Glutamatergic neuron (in vitro differentiated cells): ENCODE measurements around the gene RTN4RL2. TPM values are rescaled to one million over a fixed set of nuclear protein-coding genes. Genes with fewer than 3 reads are reported as not detected.

ENCODE experiments used
- DNase-seq: peaks from one replicate; pipeline ENCODE4 v3.0.0; 2022
- H3K27ac Mint-ChIP-seq: one replicate; pipeline ENCODE4 v1.8.0; 2020; ENCODE audit warnings: mild to moderate bottlenecking, mixed read lengths, inconsistent platforms; ENCODE audit not compliant: unreplicated experiment
- H3K27me3 Mint-ChIP-seq: one replicate; pipeline ENCODE4 v1.8.0; 2020; ENCODE audit warnings: mild to moderate bottlenecking, moderate library complexity, mixed read lengths, inconsistent platforms; ENCODE audit not compliant: unreplicated experiment
- H3K36me3 Mint-ChIP-seq: one replicate; pipeline ENCODE4 v1.8.0; 2020; ENCODE audit warnings: mild to moderate bottlenecking, mixed read lengths, inconsistent platforms; ENCODE audit not compliant: unreplicated experiment
- H3K4me1 Mint-ChIP-seq: one replicate; pipeline ENCODE4 v1.8.0; 2020; ENCODE audit warnings: mild to moderate bottlenecking, low read depth, mixed read lengths, inconsistent platforms; ENCODE audit not compliant: unreplicated experiment
- H3K4me3 Mint-ChIP-seq: one replicate; pipeline ENCODE4 v1.8.0; 2020; ENCODE audit warnings: mild to moderate bottlenecking, mixed read lengths, inconsistent platforms; ENCODE audit not compliant: unreplicated experiment
- H3K9me3 Mint-ChIP-seq: one replicate; pipeline ENCODE4 v1.8.0; 2020; ENCODE audit warnings: mild to moderate bottlenecking, moderate library complexity, mixed read lengths, inconsistent platforms; ENCODE audit not compliant: unreplicated experiment
- CTCF ChIP-seq: fragments of 200-600 bp; sonication (generic); IDR thresholded peaks from one replicate; pipeline ENCODE4 v1.5.0; 2021; ENCODE audit not compliant: partially characterized antibody, unreplicated experiment
- total RNA-seq: library from RNA; stranded (reverse); fragmentation: NEBNext Ultra II Directional; extraction: Animal tissue kit (Norgen Biotek cat#: 25700); gene quantifications from one replicate; pipeline ENCODE4 v1.2.1, GENCODE V29; 2021; ENCODE audit not compliant: unreplicated experiment

The RTN4RL2 gene
- total RNA-seq, 1 donor from 2014 or later, result 119 TPM

- DNase-seq, result no peak
- H3K4me3 Mint-ChIP-seq, result peak overlapping the region; percentile 24
- TF ChIP-seq CTCF, result no peak
- H3K4me1 Mint-ChIP-seq, result peaks cover 43% of the 10 kb centered on the region
- peaks cover 8% of the 10 kb centered on the region for H3K27me3 Mint-ChIP-seq
- H3K36me3 Mint-ChIP-seq, result no peaks in the 10 kb centered on the region
- peaks cover 12% of the 10 kb centered on the region for H3K9me3 Mint-ChIP-seq
- H3K27ac Mint-ChIP-seq, result peak overlapping the region; percentile 60
Observed at GRCh38 chr11:57497303-57498247, 37.2 kb downstream of the RTN4RL2 start.

GRCh38 chr11:57498540-57498939 is 38.2 kb downstream of the RTN4RL2 start:
- TF ChIP-seq CTCF, result no peak
- Mint-ChIP-seq H3K4me1 (peaks cover 43% of the 10 kb centered on the region), H3K27ac (no peak overlapping the region), H3K4me3 (peak overlapping the region; percentile 12), H3K36me3 (no peaks in the 10 kb centered on the region), H3K27me3 (peaks cover 8% of the 10 kb centered on the region), H3K9me3 (peaks cover 13% of the 10 kb centered on the region)
- DNase-seq, result no peak

GRCh38 chr11:57499413-57499982 is 39.2 kb downstream of the RTN4RL2 start:
- H3K4me1 Mint-ChIP-seq, result peaks cover 37% of the 10 kb centered on the region
- TF ChIP-seq CTCF, result no peak
- H3K4me3 Mint-ChIP-seq, result peak overlapping the region; percentile 68
- peak; percentile 97 for DNase-seq
- no peaks in the 10 kb centered on the region for H3K36me3 Mint-ChIP-seq
- H3K27me3 Mint-ChIP-seq, result peaks cover 8% of the 10 kb centered on the region
- H3K27ac Mint-ChIP-seq, result peak overlapping the region; percentile 1
- H3K9me3 Mint-ChIP-seq, result peaks cover 13% of the 10 kb centered on the region

- no peak for TF ChIP-seq CTCF
- peak overlapping the region; percentile 10 for H3K27ac Mint-ChIP-seq
- H3K9me3 Mint-ChIP-seq, result peaks cover 13% of the 10 kb centered on the region
- H3K27me3 Mint-ChIP-seq, result peaks cover 6% of the 10 kb centered on the region
- no peak for DNase-seq
- H3K36me3 Mint-ChIP-seq, result no peaks in the 10 kb centered on the region
- peaks cover 36% of the 10 kb centered on the region for H3K4me1 Mint-ChIP-seq
- H3K4me3 Mint-ChIP-seq, result peak overlapping the region; percentile 68
Observed at GRCh38 chr11:57499983-57500461, 39.7 kb downstream of the RTN4RL2 start.
